ENCODE data around the gene CAPN8.

The CAPN8 gene

GRCh38 chr1:223631956-223632355 is 33.5 kb downstream of the CAPN8 start:
- TF ChIP-seq CTCF (IDR thresholded peaks at IDR 0.05; ENCODE audit: insufficient read depth, low read depth, low read length, missing control alignments): no peak
- no peak overlapping the region for H3K4me3 ChIP-seq (ENCODE audit: low read depth, low read length)
- no peak for DNase-seq (ENCODE audit: low read depth)

- no peak for DNase-seq (ENCODE audit: low read depth)
- no peak for TF ChIP-seq CTCF (IDR thresholded peaks at IDR 0.05; ENCODE audit: insufficient read depth, low read depth, low read length, missing control alignments)
- no peak overlapping the region for H3K4me3 ChIP-seq (ENCODE audit: low read depth, low read length)
These were observed 34.0 kb downstream of the CAPN8 start for GRCh38 chr1:223631473-223631872.

GRCh38 chr1:223629126-223629457 is 36.4 kb downstream of the CAPN8 start:
- DNase-seq (ENCODE audit: low read depth): no peak
- H3K4me3 ChIP-seq (ENCODE audit: low read depth, low read length): no peak overlapping the region
- TF ChIP-seq CTCF (IDR thresholded peaks at IDR 0.05; ENCODE audit: insufficient read depth, low read depth, low read length, missing control alignments): no peak

GRCh38 chr1:223628233-223629125 is 37.0 kb downstream of the CAPN8 start:
- peak; percentile 77 for TF ChIP-seq CTCF (IDR thresholded peaks at IDR 0.05; ENCODE audit: insufficient read depth, low read depth, low read length, missing control alignments)
- peak; percentile 51 for DNase-seq (ENCODE audit: low read depth)
- no peak overlapping the region for H3K4me3 ChIP-seq (ENCODE audit: low read depth, low read length)

- no peak for TF ChIP-seq CTCF (IDR thresholded peaks at IDR 0.05; ENCODE audit: insufficient read depth, low read depth, low read length, missing control alignments)
- H3K4me3 ChIP-seq (ENCODE audit: low read depth, low read length): no peak overlapping the region
- no peak for DNase-seq (ENCODE audit: low read depth)
These were observed 43.2 kb downstream of the CAPN8 start for GRCh38 chr1:223622132-223622842.

- no peak overlapping the region for H3K4me3 ChIP-seq (ENCODE audit: low read depth, low read length)
- TF ChIP-seq CTCF (IDR thresholded peaks at IDR 0.05; ENCODE audit: insufficient read depth, low read depth, low read length, missing control alignments): no peak
- DNase-seq (ENCODE audit: low read depth): peak; percentile 66
These were observed 44.2 kb downstream of the CAPN8 start for GRCh38 chr1:223621312-223621734.
